Lower lobe of right lung (tissue), 2 donors: ENCODE data around the gene MATR3. TPM values are rescaled to one million over a fixed set of nuclear protein-coding genes. Genes with fewer than 3 reads are reported as not detected.
A peak's percentile ranks its signal among the peaks of the same experiment; 100 is the strongest.

Experiments
- ATAC-seq, 2 donors: fragments of 200-7000 bp; cut with Tn5 transposase; one replicate each; pipeline ENCODE4 v1.9.1; 2020 to 2022; ENCODE audit warnings: mild to moderate bottlenecking in 2 of 2, moderate library complexity in 2 of 2
- DNase-seq: peaks from one replicate; pipeline ENCODE4 v3.0.0-alpha.2; 2020
- H3K27ac ChIP-seq: fragments of 200-600 bp; one replicate; pipeline ENCODE4 v1.8.0; 2022
- H3K27me3 ChIP-seq: fragments of 200-600 bp; one replicate; pipeline ENCODE4 v1.8.0; 2022; ENCODE audit warnings: low read depth
- H3K36me3 ChIP-seq: fragments of 200-600 bp; one replicate; pipeline ENCODE4 v1.8.0; 2022; ENCODE audit warnings: mild to moderate bottlenecking
- H3K4me1 ChIP-seq: fragments of 200-600 bp; one replicate; pipeline ENCODE4 v1.8.0; 2022
- H3K4me3 ChIP-seq: fragments of 200-600 bp; one replicate; pipeline ENCODE4 v1.8.0; 2022; ENCODE audit warnings: mild to moderate bottlenecking
- H3K9me3 ChIP-seq: fragments of 200-600 bp; one replicate; pipeline ENCODE4 v1.8.0; 2022
- CTCF ChIP-seq: fragments of 200-600 bp; IDR thresholded peaks from one replicate; pipeline ENCODE4 v1.8.0; 2022; ENCODE audit warnings: antibody characterized with exemption, mild to moderate bottlenecking
- intact Hi-C: fragments of 100-400 bp; cut with DNase I; formaldehyde crosslinking; loops from one replicate; pipeline ENCODE4 v1.11.0; 2022
- total RNA-seq: library from RNA; stranded (reverse); fragmentation: NEBNext Ultra II Directional; extraction: Animal tissue kit (Norgen Biotek cat#: 25700); gene quantifications from one replicate; pipeline ENCODE4 v1.2.1, GENCODE V29; 2021
- donor health status: DM: no; HTN: yes; CAD: no; lungs with severe emphysema.

The MATR3 gene
- total RNA-seq, 1 donor from 2014 or later, result 176 TPM

- TF ChIP-seq CTCF, result peak; percentile 35
- H3K4me1 ChIP-seq, result peaks cover 4% of the 10 kb centered on the region
- no peak overlapping the region for H3K4me3 ChIP-seq
- DNase-seq, result no peak
- H3K36me3 ChIP-seq, result no peaks in the 10 kb centered on the region
- H3K27ac ChIP-seq, result no peak overlapping the region
- no peaks in the 10 kb centered on the region for H3K27me3 ChIP-seq
- no peak for ATAC-seq
- intact Hi-C loops, result no loop called here
- H3K9me3 ChIP-seq, result no peaks in the 10 kb centered on the region
Observed at GRCh38 chr5:139251281-139251687, 42.3 kb upstream of the MATR3 start.

- intact Hi-C loops, result no loop called here
- TF ChIP-seq CTCF, result no peak
- no peaks in the 10 kb centered on the region for H3K9me3 ChIP-seq
- no peak for ATAC-seq
- H3K27me3 ChIP-seq, result no peaks in the 10 kb centered on the region
- H3K36me3 ChIP-seq, result no peaks in the 10 kb centered on the region
- H3K27ac ChIP-seq, result no peak overlapping the region
- DNase-seq, result no peak
- H3K4me1 ChIP-seq, result no peaks in the 10 kb centered on the region
- H3K4me3 ChIP-seq, result no peak overlapping the region
Observed at GRCh38 chr5:139251695-139252288, 41.7 kb upstream of the MATR3 start.

DNA sequence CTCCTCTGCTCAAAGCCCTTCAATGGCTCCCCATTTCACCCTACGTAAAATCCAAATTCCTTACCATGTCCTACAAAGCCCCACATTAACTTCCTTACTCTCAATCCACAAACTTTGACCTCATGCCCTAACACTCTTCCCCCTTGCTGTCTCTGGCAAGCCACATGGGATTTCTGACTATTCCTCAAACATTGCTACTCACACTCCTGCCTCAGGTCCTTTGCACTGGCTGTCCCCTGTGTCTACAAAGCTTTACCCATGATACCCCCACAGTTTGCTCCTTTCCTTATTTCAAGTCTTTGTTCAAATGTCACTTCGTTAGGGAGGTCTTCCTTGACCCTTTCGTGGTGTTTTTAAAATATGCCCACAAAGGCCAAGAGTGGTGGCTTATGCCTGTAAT lies 40.4 kb upstream of the MATR3 start:
- Histone ChIP-seq H3K27me3 (no peaks in the 10 kb centered on the region), H3K4me3 (no peak overlapping the region), H3K27ac (no peak overlapping the region), H3K36me3 (no peaks in the 10 kb centered on the region), H3K9me3 (no peaks in the 10 kb centered on the region), H3K4me1 (no peaks in the 10 kb centered on the region)
- ATAC-seq (no peak), DNase-seq (no peak)
- intact Hi-C loops, result no loop called here
- TF ChIP-seq CTCF, result no peak

DNA sequence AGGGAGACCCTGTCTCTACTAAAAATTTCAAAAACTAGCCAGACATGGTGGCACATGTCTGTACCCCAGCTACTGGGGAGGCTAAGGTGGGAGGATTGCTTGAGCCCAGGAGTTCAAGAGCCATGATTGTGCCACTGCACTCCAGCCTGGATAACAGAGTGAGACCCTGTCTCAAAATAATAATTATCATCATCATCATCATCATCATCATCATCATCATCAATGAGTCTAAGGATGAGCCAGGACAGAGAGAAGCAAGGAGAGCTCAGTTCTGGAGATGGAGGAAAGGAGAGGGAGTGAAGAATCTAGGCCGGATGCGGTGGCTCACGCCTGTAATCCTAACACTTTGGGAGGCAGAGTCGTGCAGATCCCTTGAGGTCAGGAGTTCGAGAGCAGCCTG lies 36.7 kb upstream of the MATR3 start:
- Histone ChIP-seq H3K9me3 (no peaks in the 10 kb centered on the region), H3K36me3 (no peaks in the 10 kb centered on the region), H3K4me1 (no peaks in the 10 kb centered on the region), H3K4me3 (no peak overlapping the region), H3K27ac (no peak overlapping the region), H3K27me3 (no peaks in the 10 kb centered on the region)
- no peak for DNase-seq
- intact Hi-C loops, result no loop called here
- TF ChIP-seq CTCF, result no peak
- ATAC-seq, result no peak

- Histone ChIP-seq H3K36me3 (no peaks in the 10 kb centered on the region), H3K9me3 (no peaks in the 10 kb centered on the region), H3K27ac (no peak overlapping the region), H3K4me1 (no peaks in the 10 kb centered on the region), H3K4me3 (no peak overlapping the region), H3K27me3 (no peaks in the 10 kb centered on the region)
- no peak for ATAC-seq
- no peak for TF ChIP-seq CTCF
- no peak for DNase-seq
- intact Hi-C loops, result no loop called here
Observed at GRCh38 chr5:139262059-139262741, 31.3 kb upstream of the MATR3 start.
